Erythroblast (primary cell): ENCODE results near the gene RGSL1.
A peak's percentile ranks its signal among the peaks of the same experiment; 100 is the strongest.

ENCODE experiments used
- DNase-seq, 2 experiments: peaks; one replicate each; lab custom pipeline; 2025; lab: John Stamatoyannopoulos, UW
- GATA1 ChIP-seq: IDR thresholded peaks from 2 replicates; pipeline ENCODE4 v1.6.1; 2011; ENCODE audit warnings: low read depth, mild to moderate bottlenecking, control low read depth, low read length, moderate library complexity
- POLR2A ChIP-seq: IDR thresholded peaks from 2 replicates; pipeline ENCODE4 v1.6.1; 2011; ENCODE audit warnings: mild to moderate bottlenecking, low read length

RGSL1 gene

GRCh38 chr1:182450087-182450486 is at the start of gene RGSL1:
RGSL1 (plus strand) TSS chr1:182450146; CDS start chr1:182450166, 20 bp downstream.
- no peak for DNase-seq
- no peak for TF ChIP-seq GATA1
- no peak for TF ChIP-seq POLR2A

GRCh38 chr1:182400567-182400966 is 49.4 kb upstream of the RGSL1 start, which contains the start of gene TEDDM1:
TEDDM1 (minus strand) TSS chr1:182400667; CDS start chr1:182400485, 182 bp downstream.
- no peak for TF ChIP-seq GATA1
- TF ChIP-seq POLR2A: no peak
- no peak for DNase-seq

- DNase-seq: peak; percentile 25 to 31
- TF ChIP-seq POLR2A (no peak), GATA1 (no peak)
These were observed 45.2 kb upstream of the RGSL1 start for GRCh38 chr1:182404781-182405180.

- no peak for DNase-seq
- no peak for TF ChIP-seq GATA1
These were observed 44.4 kb upstream of the RGSL1 start for GRCh38 chr1:182405578-182405977.

GRCh38 chr1:182406012-182406411 is 43.9 kb upstream of the RGSL1 start:
- DNase-seq: no peak
- TF ChIP-seq POLR2A (no peak), GATA1 (no peak)

- DNase-seq: no peak
- no peak for TF ChIP-seq POLR2A
- TF ChIP-seq GATA1: no peak
These were observed 42.2 kb upstream of the RGSL1 start for GRCh38 chr1:182407724-182408123.

- no peak for DNase-seq
- TF ChIP-seq POLR2A (no peak), GATA1 (no peak)
These were observed 41.4 kb upstream of the RGSL1 start for GRCh38 chr1:182408435-182409075.

- DNase-seq: no peak
- TF ChIP-seq POLR2A (no peak), GATA1 (no peak)
These were observed 39.8 kb upstream of the RGSL1 start for GRCh38 chr1:182410138-182410537.

GRCh38 chr1:182410620-182411273 is 39.2 kb upstream of the RGSL1 start:
- TF ChIP-seq POLR2A (no peak), GATA1 (no peak)
- no peak for DNase-seq

- no peak for TF ChIP-seq GATA1
- no peak for TF ChIP-seq POLR2A
- no peak for DNase-seq
These were observed 36.5 kb upstream of the RGSL1 start for GRCh38 chr1:182413486-182413885.

- no peak for TF ChIP-seq POLR2A
- no peak for TF ChIP-seq GATA1
- DNase-seq: no peak
These were observed 36.0 kb upstream of the RGSL1 start for GRCh38 chr1:182413969-182414368.

- TF ChIP-seq POLR2A: no peak
- TF ChIP-seq GATA1: no peak
- DNase-seq: no peak
These were observed 34.2 kb upstream of the RGSL1 start for GRCh38 chr1:182415789-182416188.

- DNase-seq: no peak
- TF ChIP-seq POLR2A: no peak
- no peak for TF ChIP-seq GATA1
These were observed 23.2 kb upstream of the RGSL1 start for GRCh38 chr1:182426442-182427430.

GRCh38 chr1:182428043-182428442 is 21.9 kb upstream of the RGSL1 start:
- DNase-seq: no peak
- TF ChIP-seq POLR2A (no peak), GATA1 (no peak)
